GM21367 (cell line): Measurements from ENCODE around the gene RAP1GAP.

Experiments
- ATAC-seq: cut with Tn5 transposase; IDR thresholded peaks from one replicate; pipeline ENCODE4 v1.9.1; 2021; ENCODE audit not compliant: unreplicated experiment

RAP1GAP gene

DNA sequence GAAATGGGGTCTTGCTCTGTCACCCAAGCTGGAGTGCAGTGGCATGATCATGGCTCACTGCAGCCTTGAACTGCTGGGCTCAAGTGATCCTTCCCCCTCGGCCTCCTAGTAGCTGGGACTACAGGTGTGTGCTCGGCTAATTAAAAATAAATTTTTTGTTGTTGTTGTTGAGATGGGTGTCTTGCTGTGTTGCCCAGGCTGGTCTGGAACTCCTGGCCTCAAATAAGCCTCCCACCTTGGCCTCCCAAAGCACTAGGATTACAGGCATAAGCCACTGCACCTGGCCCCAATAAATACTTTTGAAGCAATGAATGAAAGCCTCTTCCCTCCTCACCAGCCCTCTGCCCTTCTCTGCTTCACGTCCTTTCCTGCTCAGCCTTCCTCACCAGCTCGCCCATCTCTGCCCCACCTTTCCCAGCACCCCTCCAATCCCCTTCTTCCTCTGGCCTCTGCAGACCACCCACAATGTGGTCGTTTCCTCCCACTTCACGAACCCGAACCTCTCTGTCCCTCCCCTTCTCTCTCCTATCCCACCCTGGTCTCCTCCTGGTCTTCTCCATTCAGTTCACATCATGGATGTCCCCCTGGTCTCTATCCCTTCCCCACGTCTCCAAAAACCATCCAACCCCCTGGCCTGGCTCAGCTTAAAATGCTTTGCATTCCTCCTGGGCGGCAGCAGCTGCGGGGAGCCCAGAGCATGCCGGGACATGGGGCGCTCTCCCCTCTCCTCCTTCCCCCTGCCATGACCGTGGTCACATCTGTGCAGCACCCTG, 38.4 kb downstream of the RAP1GAP start:
- ATAC-seq, result no peak

DNA sequence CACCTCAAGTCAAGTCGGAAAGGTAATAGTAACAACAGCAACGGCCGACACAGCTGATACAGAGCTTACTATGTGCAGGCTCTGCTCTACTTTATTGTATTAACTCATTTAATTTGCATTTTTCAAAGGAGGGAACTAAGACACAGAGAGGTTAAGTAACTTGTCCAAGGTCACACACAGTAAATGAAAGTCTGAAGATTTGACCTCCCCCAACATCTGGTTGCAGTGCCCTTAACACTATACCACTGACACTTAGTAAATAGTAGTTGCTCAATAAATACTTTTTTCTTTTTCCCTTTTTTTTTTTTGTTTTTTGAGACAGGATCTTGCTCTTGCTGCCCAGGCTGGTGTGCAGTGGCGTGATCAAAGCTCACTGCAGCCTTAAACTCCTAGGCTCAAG, 39.2 kb downstream of the RAP1GAP start:
- no peak for ATAC-seq

DNA sequence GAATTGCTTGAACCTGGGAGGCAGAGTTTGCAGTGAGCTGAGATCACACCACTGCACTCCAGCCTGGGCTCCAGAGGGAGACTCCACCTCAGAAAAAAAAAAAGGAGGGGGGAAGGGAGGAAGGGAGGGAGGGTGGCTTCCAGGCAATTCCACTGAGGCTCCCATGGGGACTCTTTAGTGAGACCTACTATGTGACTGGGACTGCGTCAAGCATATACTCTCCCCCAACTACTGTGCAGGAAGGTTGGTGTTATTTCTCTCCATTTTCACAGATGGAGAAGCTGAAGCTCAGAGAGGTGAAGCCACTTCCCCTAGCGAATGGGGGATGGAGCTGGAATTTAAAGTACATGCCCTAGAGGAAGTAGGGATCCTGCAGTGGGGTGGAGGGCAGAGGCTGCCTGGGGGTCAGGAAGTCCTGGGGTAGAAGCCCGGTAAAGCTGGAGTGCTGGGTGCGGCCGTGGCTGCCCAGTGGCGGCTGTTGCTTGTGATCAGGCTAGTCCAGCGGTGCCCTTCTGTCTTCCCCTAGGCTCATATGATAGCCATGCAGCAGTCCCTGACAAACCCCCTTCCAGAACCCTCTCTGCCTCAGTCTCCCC, 40.3 kb downstream of the RAP1GAP start:
- no peak for ATAC-seq

DNA sequence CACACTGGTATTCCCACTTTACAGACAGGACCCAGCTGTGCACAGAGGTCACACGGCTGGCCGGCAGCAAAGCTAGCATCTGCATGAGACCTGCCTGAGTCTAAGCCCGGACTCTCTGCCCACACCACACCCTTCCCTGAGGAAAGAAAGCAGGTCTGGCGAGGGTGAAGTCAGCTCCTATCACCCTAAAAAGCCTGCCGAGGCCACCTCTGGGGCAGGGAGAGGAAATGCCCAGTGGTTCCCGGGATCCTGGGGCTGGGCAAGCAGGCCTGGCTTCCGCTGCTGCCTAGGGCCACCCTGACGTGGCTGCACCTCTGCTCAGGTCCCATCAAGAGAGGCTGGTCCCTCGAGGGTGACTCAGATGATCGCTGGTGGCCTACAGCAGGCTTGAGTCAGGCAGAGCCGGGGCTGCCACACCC, 42.2 kb downstream of the RAP1GAP start:
- no peak for ATAC-seq

DNA sequence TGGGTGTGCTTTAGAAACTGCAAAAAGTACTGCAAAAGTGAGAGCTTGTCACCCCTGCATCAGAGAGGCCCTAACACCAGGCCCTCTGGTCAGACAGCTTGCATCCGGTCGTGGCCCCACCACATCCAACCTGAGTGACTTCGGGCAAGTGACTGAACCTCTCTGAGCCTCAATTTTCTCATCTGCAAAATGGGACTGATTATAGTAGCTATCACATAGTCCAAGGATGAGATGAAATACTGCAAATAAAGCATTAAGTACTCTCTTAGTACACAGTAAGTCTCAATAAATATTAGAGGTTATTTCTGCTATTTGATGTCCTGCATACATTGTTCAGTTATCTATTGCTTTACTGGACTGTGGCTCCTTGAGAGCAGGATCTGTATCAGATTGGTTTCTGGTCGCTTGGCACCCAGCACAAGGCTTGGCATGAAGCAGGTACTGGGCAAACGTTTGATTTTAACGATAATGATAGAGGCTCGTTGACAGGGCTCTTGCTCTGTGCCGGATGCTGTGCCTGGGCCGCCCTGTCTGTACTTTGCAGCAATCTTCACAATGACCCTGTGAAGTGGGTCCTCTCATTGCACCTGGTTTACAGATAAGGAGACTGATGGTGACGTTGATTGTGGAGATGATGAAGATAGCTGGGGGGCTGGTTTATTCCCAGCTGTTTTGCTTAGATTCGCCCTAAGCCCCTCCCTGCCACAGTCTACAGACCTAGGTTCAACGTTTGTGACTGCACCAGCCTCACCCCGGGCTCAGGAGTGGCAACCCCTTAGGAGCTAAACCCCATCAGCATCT, 43.6 kb downstream of the RAP1GAP start:
- ATAC-seq, result no peak

DNA sequence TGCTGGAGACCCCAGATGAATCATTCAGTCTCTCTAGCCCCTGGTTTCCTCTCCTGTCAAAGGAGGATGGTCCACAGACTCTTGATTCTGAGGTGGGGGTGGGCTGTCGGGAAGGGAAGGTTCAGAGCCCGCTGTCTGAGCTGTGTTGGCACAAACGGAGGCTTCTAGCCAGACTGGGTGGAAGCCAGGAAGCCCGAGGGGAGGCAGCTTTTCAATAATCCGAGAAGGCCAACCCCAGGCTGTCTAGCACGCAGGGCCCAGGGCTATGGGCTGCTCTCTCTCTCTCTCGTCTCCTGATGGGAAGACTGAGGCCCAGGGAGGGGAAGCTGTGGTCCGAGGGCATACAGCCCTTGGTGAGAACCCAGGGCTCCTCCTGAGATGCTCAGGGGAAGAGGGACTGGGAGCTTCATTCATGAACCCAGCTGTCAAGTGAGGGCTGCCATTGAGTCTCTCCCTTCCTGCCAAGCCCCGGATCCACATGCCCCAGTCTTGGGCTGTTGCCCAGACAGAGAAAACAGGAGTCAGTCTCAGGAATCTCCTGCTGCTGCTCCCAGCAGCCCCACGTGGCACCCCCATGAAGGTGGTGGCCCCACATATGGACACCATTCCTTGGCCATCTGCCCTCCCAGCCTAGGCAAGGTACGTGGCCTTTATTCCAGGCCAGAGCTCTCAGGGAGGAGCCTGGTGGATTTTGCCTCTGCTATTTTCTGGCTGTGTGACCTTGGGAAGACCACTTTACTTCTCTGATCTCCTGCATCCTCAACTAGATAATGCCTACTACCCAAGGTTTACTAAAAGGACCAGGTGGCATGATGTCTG, 44.4 kb downstream of the RAP1GAP start:
- ATAC-seq, result no peak

DNA sequence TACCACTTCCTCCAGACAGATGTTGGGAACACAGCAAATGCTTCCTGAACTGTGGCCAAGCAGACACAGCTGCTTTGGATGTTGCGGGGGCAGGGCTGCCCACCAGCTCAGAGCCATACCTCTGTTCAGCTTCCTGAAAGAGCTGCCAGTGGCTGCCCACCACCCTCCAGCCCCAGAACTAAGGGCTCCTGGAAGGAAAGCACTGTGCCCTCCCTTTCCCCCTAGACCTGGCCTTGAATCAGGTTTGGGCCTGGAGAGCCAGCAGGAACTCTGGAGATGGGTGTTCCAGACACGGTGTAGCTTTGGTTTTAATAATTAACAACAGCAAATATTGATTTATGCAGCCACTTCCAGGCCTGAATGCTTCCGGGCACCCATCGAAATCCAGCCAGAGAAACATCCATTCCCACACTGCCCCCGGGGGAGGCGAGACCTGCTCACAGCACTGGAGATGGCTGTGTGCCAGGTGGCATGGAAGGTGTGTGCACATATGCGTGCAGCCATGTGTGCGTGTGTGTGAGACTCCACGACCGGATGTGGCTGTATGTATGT, 45.7 kb downstream of the RAP1GAP start:
- no peak for ATAC-seq

DNA sequence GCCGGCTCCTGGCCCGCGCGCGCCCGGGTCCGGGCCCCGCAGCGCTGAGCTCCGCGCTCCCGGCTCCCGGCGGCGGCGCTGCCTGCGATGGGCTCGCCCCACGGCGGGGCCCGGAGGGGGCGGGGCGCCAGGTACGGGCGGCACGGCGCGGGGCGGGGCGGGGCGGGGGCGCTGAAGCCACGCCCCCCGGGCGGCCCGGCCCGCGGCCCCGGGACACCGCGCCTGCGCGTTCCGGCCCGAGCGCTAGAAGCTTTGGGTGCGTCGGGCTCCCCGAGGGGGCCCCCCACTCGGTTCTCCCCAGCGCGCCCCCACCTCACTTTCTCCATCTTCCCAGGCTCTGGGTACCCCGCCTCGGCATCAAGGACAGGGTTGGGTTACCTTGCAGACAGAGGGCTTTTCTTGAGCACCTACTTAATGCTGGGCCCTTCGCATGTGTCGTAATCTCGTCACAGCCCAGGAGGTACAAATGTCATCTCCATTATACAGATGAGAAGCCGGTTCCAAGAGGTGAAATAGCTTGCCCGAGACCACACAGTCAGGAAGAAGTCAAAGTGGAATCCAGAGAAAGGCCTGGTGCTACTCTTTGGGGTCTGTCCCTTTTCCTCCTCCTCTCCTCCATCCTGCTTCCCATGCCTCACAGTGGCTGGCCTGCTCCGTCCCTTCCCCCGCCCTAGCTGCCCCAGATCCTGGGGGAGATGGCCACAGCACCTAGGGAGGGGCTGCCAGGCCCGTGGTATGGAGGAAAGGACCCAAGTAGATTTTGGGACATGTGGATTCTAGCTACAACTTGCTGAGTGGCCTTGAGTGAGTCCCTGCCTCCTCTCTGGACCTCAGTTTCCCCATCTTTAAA, 46.5 kb downstream of the RAP1GAP start:
- ATAC-seq, result no peak

DNA sequence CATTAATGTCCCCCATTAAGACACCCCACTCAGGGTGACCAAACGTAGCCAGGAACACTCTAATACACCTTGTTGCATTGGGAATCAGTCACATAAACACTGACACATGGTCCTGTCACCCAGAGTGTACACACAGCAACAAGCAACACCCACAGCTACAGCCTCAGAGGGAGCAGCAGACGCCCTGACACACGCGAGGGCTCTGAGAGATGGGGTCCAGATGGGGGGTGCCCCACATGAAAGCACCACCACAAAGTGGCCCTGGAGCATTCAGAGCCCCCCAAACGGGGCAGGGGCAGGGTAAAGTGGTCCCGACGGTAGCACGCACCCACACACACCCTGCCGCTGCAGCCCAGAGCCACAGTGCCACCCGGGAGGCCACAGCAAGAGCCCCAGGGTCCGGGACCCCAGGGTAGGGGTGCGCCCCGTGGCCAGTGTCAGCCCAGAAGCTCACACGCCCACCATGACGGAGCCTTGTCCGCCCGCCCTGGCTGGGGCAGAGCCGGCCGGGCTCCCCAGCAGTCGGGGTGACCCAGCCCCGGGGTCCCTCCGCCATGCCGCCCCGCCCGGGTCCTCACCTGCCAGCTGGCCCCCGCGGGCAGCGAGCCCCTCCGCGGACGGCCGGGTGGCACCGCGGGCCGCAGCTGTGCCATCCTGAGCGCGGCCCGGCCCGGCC, 47.3 kb downstream of the RAP1GAP start:
- ATAC-seq, result no peak

DNA sequence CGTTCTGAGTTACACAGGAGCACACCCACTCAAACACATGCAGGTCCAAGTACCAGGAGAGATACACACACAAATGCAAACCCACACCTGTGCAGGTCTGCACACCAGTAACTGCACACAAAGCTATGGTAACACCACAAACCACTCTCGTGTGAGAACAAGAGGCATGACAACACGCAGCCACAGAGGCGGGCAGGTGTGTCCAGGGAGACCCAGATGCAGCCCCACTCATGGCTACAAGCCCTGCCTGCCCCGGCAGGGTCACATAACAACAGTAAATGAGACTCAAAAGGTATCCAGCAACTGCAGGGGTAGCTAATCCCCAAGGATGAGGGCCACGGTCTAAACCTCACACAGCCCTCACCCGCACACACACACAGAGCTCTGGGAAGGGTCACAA, 48.1 kb downstream of the RAP1GAP start:
- no peak for ATAC-seq

DNA sequence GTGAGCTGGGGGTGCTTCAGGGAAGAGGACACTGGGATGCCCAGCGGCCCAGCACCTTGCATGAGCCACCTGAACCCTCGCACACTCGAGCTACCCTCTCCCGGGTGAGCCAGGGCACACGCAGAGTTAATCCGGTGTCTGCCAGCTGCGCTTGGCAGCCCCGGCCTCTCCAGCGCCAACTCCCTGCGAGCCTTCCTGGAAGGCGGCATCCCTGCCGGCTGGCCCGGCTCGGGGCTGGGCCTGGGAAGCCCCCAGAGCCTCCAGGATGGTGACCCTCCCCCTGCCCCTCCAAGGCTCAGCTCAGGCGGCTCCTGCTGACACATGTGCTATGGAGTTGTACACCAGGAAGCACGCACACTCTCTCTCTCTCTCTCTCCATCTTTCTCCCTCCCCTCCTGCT, 48.7 kb downstream of the RAP1GAP start:
- no peak for ATAC-seq

DNA sequence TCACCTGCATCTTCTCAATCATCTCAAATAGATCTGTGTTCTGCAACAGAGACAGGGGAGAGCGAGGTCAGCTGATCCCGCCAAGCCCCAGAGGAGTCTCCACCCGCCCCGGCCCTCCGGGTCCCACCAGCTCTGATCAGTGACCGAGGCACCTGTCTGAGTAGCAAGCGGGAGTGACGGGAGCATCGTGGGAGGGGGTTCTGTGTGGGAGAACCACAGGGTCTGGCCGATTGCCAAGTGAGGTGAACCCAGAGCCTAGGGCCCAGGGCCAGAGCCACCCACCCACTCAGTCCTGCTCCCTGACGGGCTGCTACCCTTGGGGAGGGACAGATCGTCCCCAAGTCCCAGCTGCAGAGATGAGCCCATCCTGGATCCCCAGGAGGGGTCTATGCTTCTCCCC, 49.1 kb downstream of the RAP1GAP start:
- ATAC-seq, result no peak

DNA sequence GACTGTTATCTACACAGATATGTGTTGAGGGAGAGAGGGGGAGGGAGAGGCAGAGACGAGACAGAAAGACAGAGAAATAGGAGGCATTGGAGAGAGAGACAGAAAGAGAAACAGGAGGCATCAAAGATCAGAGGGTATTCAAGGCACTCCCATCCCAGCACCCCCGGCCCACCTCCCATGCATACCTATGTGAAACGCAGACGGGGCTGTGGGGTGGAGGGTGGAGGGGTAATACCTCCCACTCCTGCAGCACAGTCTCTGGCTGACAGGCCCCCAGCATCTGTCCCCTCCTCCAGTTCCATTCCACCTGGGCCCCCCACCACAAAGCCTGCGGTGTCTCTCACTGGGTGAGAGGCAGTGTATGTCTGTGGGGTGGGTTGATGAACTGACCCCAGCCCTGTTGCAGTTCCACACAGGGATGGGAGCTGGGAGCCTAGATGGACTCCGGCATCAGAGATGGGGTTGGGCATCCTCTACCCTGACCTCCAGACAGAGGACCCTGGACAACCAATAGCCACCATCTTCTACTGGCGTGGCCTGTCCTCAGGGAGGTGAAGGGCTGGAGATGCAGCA, 49.7 kb downstream of the RAP1GAP start:
- ATAC-seq, result no peak

DNA sequence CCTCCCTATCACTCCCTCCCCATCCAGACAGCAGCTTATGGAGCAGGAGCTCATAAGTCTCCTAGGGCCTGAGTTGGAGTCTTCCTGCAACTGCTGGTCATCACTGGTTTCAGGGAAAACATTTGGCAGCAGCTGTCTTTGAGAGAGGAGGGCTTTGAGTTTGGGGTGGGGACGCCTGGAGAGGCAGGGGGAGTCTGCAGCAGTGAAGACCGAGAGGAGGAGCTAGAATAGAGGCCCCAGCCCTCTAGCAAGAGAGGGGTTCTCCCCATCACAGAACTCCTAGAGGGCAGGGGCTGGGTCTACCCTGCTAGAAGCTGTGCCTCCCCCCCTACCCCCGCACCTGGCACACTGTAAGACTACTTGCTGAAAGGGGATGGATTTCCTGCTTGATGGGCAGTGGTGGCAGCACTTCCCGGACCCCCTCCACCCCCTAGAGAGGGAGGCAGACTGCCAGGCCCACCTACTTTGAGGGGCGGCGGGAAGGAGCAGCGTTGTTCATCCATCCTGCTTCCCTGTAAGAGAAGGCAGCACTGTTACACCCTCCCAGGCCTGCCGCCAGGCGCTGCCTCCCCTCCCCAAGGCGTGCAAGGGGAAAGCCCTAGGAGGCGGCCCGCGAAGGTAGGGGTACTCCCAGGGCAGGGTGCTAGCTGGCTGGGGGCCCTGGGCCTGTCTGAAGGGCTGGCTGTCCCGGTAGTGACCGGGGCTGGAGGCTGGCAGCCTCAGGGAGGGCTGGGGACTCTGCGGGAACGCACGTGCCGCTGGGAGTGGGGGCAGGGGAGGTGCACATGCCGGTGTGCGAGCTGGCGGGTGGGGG, 50.4 kb downstream of the RAP1GAP start:
- no peak for ATAC-seq

DNA sequence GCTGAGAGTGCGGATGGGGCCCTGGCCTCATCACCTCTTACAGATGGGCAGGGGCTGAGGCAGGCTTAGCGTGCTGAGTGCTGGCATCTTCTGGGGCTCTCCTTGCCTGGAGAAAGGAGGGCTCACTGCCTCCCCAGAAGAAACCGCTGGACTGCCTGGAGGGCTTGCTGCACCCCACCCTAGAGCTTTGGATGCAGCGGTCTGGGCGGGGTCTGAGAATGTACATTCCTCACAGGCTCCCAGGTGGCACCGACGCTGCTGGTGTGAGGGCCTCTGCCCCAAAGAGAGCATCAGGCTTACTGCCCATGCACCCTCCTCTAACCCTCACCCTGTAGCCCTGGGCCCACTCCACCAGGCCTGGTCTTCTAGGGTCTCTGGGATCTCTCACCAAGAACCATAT, 51.1 kb downstream of the RAP1GAP start:
- ATAC-seq, result no peak

DNA sequence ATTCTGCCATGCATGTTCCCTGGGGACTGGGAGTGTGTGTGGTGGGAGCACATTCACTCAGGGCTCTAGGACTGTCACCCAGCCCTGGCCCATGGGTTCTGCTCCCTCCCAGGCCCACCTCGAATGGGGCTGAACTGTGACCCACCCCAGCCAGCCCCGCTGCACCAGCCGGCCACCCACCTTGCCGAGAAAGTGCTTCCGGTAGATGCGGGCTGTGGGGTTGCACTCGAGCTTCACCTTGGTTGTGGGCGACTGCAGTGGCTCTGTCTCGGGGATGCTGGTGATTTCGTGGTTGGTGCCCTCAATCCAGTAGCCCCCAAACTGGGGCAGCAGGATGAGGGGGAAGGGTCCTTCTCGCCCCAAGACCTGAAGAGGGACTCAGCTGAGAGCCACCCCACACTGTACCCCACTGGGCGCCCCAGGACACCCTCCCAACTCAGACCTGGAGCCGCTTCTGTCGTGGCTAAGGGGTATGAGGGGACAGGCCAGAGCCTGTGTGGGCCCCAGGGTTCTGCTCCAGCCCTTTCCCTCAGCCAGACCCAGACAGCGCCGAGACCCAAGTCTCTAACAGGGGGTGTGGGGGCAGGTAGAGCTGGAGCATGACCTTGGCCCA, 51.9 kb downstream of the RAP1GAP start:
- no peak for ATAC-seq

DNA sequence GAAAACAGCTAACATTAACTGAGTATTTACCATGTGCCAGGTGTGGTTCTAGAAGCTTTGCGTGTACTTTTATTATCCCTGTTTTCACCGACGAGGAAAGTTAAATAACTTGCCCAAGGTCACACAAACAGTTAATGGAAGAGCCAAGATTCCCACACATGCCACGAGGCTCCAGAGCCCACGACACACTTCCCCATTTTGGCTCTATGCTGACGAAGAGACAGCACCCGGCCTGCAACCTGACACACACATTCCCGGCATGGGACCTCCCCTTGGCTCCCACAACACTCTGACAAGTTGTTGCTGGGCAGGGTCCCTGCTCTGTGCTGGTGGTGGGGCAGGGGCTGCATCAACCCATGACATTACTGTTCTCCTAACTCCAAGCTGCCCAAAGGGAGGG, 52.8 kb downstream of the RAP1GAP start:
- ATAC-seq, result no peak
